Neuronal stem cell (in vitro differentiated cells): ENCODE measurements around the gene F7.
A peak's percentile ranks its signal among the peaks of the same experiment; 100 is the strongest.

Source experiments
- DNase-seq: peaks from one replicate; pipeline ENCODE4 v3.0.0-alpha.2; 2013; ENCODE audit warnings: low spot score
- H2AFZ ChIP-seq: one replicate; pipeline ENCODE4 v1.6.1; 2013; ENCODE audit warnings: mild to moderate bottlenecking, low read length, inconsistent platforms
- H2AK5ac ChIP-seq: 2 replicates; pipeline ENCODE4 v1.6.1; 2013; ENCODE audit warnings: low read depth, mild to moderate bottlenecking, inconsistent platforms, low read length, moderate library complexity, mixed read lengths
- H2BK120ac ChIP-seq: 2 replicates; pipeline ENCODE4 v1.6.1; 2013; ENCODE audit warnings: low read depth, mild to moderate bottlenecking, inconsistent platforms, low read length, moderate library complexity, mixed read lengths
- H2BK12ac ChIP-seq: one replicate; pipeline ENCODE4 v1.6.1; 2013; ENCODE audit warnings: low read length, inconsistent platforms
- H2BK15ac ChIP-seq: 2 replicates; pipeline ENCODE4 v1.6.1; 2013; ENCODE audit warnings: mild to moderate bottlenecking, low read length, inconsistent platforms, mixed read lengths
- H2BK5ac ChIP-seq: one replicate; pipeline ENCODE4 v1.6.1; 2013; ENCODE audit warnings: inconsistent platforms, mild to moderate bottlenecking, low read length, moderate library complexity
- H3K14ac ChIP-seq: one replicate; pipeline ENCODE4 v1.6.1; 2013; ENCODE audit warnings: low read length, inconsistent platforms
- H3K18ac ChIP-seq: 2 replicates; pipeline ENCODE4 v1.6.1; 2013; ENCODE audit warnings: low read length, inconsistent platforms
- H3K23ac ChIP-seq: 2 replicates; pipeline ENCODE4 v1.6.1; 2013; ENCODE audit warnings: low read depth, mild to moderate bottlenecking, mixed read lengths, low read length, inconsistent platforms; ENCODE audit not compliant: poor library complexity
- H3K27ac ChIP-seq: replicated peaks from 3 replicates; pipeline ENCODE4 v1.5.1; 2013; ENCODE audit warnings: low read length, inconsistent platforms
- H3K27me3 ChIP-seq, 3 experiments: 2 replicates each; pipeline ENCODE4 v1.6.1; 2013; ENCODE audit warnings: low read length in 3 of 3, mild to moderate bottlenecking in 2 of 3, inconsistent platforms in 1 of 3, low read depth in 1 of 3, mixed read lengths in 1 of 3, moderate library complexity in 1 of 3; ENCODE audit not compliant: control insufficient read depth in 3 of 3, insufficient read depth in 3 of 3
- H3K36me3 ChIP-seq, 2 donors: replicated peaks in 1 of 2; 2 replicates each; pipeline ENCODE4 v1.6.1; 2013; ENCODE audit warnings: low read length in 2 of 2; ENCODE audit not compliant: control insufficient read depth in 2 of 2, insufficient read depth in 2 of 2
- H3K4ac ChIP-seq: 2 replicates; pipeline ENCODE4 v1.6.1; 2013; ENCODE audit warnings: inconsistent platforms, mild to moderate bottlenecking, low read length, moderate library complexity
- H3K4me1 ChIP-seq, 2 donors: 1 replicate in 1 of 2; 2 replicates in 1 of 2; pipeline ENCODE4 v1.6.1; 2013; ENCODE audit warnings: low read length in 2 of 2, low read depth in 1 of 2; ENCODE audit not compliant: control insufficient read depth in 2 of 2, insufficient read depth in 1 of 2
- H3K4me2 ChIP-seq: one replicate; pipeline ENCODE4 v1.6.1; 2013; ENCODE audit warnings: mild to moderate bottlenecking, low read length, inconsistent platforms; ENCODE audit not compliant: insufficient read depth, poor library complexity, severe bottlenecking
- H3K4me3 ChIP-seq, 2 donors: 2 replicates each; pipeline ENCODE4 v1.5.1; 2013; ENCODE audit warnings: low read length in 2 of 2, mild to moderate bottlenecking in 2 of 2, inconsistent platforms in 1 of 2, moderate library complexity in 1 of 2
- H3K79me1 ChIP-seq: one replicate; pipeline ENCODE4 v1.6.1; 2013; ENCODE audit warnings: low read depth, mild to moderate bottlenecking, inconsistent platforms, low read length, moderate library complexity
- H3K9ac ChIP-seq: one replicate; pipeline ENCODE4 v1.6.1; 2013; ENCODE audit warnings: mild to moderate bottlenecking, low read depth, low read length, inconsistent platforms; ENCODE audit not compliant: poor library complexity
- H3K9me3 ChIP-seq, 2 donors: replicated peaks in 1 of 2; 2 replicates each; pipeline versions ENCODE3 to v1.6.1; 2013; ENCODE audit warnings: low read length in 2 of 2, mild to moderate bottlenecking in 2 of 2, inconsistent platforms in 1 of 2, low read depth in 1 of 2, mixed read lengths in 1 of 2, moderate library complexity in 1 of 2; ENCODE audit not compliant: control insufficient read depth in 2 of 2, insufficient read depth in 1 of 2
- H4K8ac ChIP-seq: one replicate; pipeline ENCODE4 v1.6.1; 2013; ENCODE audit warnings: low read depth, mild to moderate bottlenecking, inconsistent platforms, low read length, moderate library complexity
- H4K91ac ChIP-seq: one replicate; pipeline ENCODE4 v1.6.1; 2013; ENCODE audit warnings: low read length, low read depth, mild to moderate bottlenecking, inconsistent platforms; ENCODE audit not compliant: poor library complexity
- WGBS, 2 donors: extraction: QIAGEN DNeasy Blood & Tissue Kit; methylation state at CpG; one replicate each; pipeline ENCODE4 v1.1.7; 2013; ENCODE audit warnings: missing lambda C conversion rate in 2 of 2, mixed read lengths in 1 of 2; ENCODE audit not compliant: insufficient read length in 2 of 2, insufficient replicate concordance in 1 of 2; ENCODE audit errors: extremely low coverage in 2 of 2; 5-methylcytosine and 5-hydroxymethylcytosine counted together

The F7 gene

DNA sequence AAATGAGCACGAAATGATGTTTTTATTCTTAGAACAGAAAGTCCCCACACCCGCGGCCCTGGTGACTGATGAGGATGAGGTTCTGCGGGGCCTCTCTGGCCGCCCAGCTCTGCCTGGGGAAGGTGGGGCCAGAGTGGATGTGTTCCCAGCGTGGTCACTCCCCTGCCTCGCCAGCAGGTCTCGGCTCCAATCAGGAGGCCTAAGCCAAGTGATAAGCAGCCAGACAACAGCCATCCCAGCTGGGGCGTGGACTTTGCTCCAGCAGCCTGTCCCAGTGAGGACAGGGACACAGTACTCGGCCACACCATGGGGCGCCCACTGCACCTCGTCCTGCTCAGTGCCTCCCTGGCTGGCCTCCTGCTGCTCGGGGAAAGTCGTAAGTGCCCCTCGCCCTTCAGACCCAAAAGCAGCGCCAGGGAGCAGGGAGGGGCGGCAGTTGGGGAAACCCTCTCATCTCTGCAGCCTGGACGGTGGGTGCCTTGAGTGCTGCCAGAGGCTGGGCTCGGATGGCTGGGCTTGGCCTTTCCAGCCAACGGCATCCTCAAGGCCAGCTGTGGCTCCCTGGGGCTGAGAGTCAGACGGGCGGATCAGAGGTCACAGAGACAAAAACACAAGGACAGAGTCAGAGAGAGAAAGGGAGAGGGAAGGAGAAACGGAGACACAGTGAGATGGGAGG lies 17.1 kb downstream of the F7 start, which contains the start of gene F10:
F10 (plus strand) TSS at position 250 of the 676 bp plus-strand sequence; CDS start at position 307, 57 bp downstream.
- Histone ChIP-seq H2BK5ac (no peak within 1 kb of the TSS), H2AK5ac (peak within 1 kb of the TSS; percentile 83), H3K4me3 (peak within 1 kb of the TSS; percentile 22 to 63), H3K14ac (peak within 1 kb of the TSS; percentile 94), H3K27ac (no peak within 1 kb of the TSS), H3K9me3 (peaks cover 0 to 4% of the 10 kb centered on the region in 2 donors), H3K4me2 (no peak within 1 kb of the TSS), H2BK12ac (peak within 1 kb of the TSS; percentile 87), H3K23ac (peak within 1 kb of the TSS; percentile 61), H3K4me1 (peaks cover 9 to 11% of the 10 kb centered on the region in 2 donors), H3K36me3 (peaks cover 0 to 2% of the 10 kb centered on the region in 2 donors), H3K9ac (peak within 1 kb of the TSS; percentile 80), H2BK15ac (peak within 1 kb of the TSS; percentile 35), H3K27me3 (peaks cover 0 to 9% (median 0%) of the 10 kb centered on the region in 3 experiments), H2BK120ac (peak within 1 kb of the TSS; percentile 13), H3K4ac (peak within 1 kb of the TSS; percentile 79), H3K79me1 (no peaks in the 10 kb centered on the region), H2AFZ (peak within 1 kb of the TSS; percentile 81), H4K91ac (no peak within 1 kb of the TSS), H4K8ac (no peak within 1 kb of the TSS), H3K18ac (peak within 1 kb of the TSS; percentile 87)
- DNase-seq = no peak
- WGBS, 2 donors = no CpG with 5 or more reads among the region's 23 CpGs

GRCh38 chr13:113123226-113124201 lies 17.9 kb downstream of the F7 start:
- Histone ChIP-seq H3K4ac (peak overlapping the region; percentile 30), H2BK5ac (peak overlapping the region; percentile 63), H3K79me1 (no peaks in the 10 kb centered on the region), H3K4me2 (no peak overlapping the region), H3K36me3 (peaks cover 0 to 2% of the 10 kb centered on the region in 2 donors), H2BK120ac (peak overlapping the region; percentile 13), H2AK5ac (peak overlapping the region; percentile 20), H3K9ac (peak overlapping the region; percentile 53), H2BK12ac (no peak overlapping the region), H3K9me3 (peaks cover 0 to 4% of the 10 kb centered on the region in 2 donors), H3K23ac (peak overlapping the region; percentile 61), H3K27me3 (peaks cover 0 to 9% (median 0%) of the 10 kb centered on the region in 3 experiments), H2AFZ (peak overlapping the region; percentile 81), H3K27ac (no peak overlapping the region), H4K8ac (no peak overlapping the region), H4K91ac (no peak overlapping the region), H2BK15ac (no peak overlapping the region), H3K14ac (peak overlapping the region; percentile 11), H3K18ac (peak overlapping the region; percentile 85), H3K4me3 (peak overlapping the region; percentile 22 to 63), H3K4me1 (peaks cover 9 to 11% of the 10 kb centered on the region in 2 donors)
- WGBS, 2 donors = no CpG with 5 or more reads among the region's 29 CpGs
- no peak for DNase-seq

GRCh38 chr13:113124211-113124970 lies 18.8 kb downstream of the F7 start:
- H3K18ac ChIP-seq = peak overlapping the region; percentile 40
- no peak overlapping the region for H2BK15ac ChIP-seq
- no peak overlapping the region for H3K14ac ChIP-seq
- H3K4me3 ChIP-seq = no peak overlapping the region
- H3K27me3 ChIP-seq = peaks cover 0 to 7% (median 0%) of the 10 kb centered on the region in 3 experiments
- H3K9ac ChIP-seq = no peak overlapping the region
- WGBS, 2 donors = no CpG with 5 or more reads among the region's 19 CpGs
- H3K9me3 ChIP-seq = peaks cover 0 to 2% of the 10 kb centered on the region in 2 donors
- H4K8ac ChIP-seq = no peak overlapping the region
- no peak overlapping the region for H4K91ac ChIP-seq
- no peak overlapping the region for H3K4ac ChIP-seq
- H2BK12ac ChIP-seq = no peak overlapping the region
- no peak overlapping the region for H2AFZ ChIP-seq
- H3K4me2 ChIP-seq = no peak overlapping the region
- H2AK5ac ChIP-seq = peak overlapping the region; percentile 43
- H3K4me1 ChIP-seq = peaks cover 9 to 11% of the 10 kb centered on the region in 2 donors
- H3K79me1 ChIP-seq = no peaks in the 10 kb centered on the region
- peak overlapping the region; percentile 63 for H2BK5ac ChIP-seq
- H3K23ac ChIP-seq = no peak overlapping the region
- peaks cover 0 to under 1% of the 10 kb centered on the region in 2 donors for H3K36me3 ChIP-seq
- H2BK120ac ChIP-seq = no peak overlapping the region
- H3K27ac ChIP-seq = no peak overlapping the region
- DNase-seq = no peak
